Dedifferentiated amniotic fluid mesenchymal stem cell (primary cell): Measurements from ENCODE around the gene NKX1-1.
"Not testable (repeated sequence)": the region's sequence is repeated elsewhere in the genome, so short reads cannot be mapped to it uniquely, and the experiment has no call there.

ENCODE experiments used
- DNase-seq: peaks from one replicate; pipeline ENCODE4 v3.0.0-alpha.2; 2016; ENCODE audit errors: extremely low spot score

Gene NKX1-1

DNA sequence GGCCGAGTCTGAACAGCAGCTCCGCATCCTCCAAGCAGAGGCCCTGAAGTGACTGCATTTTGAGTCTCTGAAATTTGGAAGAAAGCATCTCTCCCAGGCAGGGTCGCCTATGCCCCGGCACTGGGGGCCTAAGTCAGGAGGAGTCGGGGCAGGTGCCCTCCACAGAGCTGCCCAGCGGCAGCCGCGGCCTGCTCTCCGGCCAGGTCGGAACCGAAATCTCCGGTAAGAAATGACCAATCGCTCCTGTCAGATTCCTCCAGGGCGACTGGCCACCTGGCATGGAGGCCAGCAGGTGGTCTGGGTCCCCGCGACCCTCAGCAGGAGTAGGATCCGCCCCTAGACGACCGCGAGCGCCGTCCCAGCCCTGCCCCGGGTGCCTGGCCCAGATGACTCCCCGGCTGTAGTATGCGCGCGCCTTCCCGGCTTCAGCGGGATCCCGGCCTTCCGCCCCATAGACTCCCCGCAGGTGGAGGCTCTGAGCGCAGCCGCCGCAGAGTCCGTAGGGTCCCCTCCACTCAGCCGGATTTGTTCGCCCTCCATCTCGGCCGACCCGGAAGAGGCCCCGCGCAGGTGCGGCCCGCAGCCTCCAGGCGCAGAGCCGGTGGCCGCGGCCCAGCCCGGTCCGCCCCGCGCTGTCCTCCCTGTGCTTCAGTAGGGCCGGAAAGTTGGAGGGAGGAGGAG, 1.5 kb downstream of the NKX1-1 start:
- DNase-seq: no peak

DNA sequence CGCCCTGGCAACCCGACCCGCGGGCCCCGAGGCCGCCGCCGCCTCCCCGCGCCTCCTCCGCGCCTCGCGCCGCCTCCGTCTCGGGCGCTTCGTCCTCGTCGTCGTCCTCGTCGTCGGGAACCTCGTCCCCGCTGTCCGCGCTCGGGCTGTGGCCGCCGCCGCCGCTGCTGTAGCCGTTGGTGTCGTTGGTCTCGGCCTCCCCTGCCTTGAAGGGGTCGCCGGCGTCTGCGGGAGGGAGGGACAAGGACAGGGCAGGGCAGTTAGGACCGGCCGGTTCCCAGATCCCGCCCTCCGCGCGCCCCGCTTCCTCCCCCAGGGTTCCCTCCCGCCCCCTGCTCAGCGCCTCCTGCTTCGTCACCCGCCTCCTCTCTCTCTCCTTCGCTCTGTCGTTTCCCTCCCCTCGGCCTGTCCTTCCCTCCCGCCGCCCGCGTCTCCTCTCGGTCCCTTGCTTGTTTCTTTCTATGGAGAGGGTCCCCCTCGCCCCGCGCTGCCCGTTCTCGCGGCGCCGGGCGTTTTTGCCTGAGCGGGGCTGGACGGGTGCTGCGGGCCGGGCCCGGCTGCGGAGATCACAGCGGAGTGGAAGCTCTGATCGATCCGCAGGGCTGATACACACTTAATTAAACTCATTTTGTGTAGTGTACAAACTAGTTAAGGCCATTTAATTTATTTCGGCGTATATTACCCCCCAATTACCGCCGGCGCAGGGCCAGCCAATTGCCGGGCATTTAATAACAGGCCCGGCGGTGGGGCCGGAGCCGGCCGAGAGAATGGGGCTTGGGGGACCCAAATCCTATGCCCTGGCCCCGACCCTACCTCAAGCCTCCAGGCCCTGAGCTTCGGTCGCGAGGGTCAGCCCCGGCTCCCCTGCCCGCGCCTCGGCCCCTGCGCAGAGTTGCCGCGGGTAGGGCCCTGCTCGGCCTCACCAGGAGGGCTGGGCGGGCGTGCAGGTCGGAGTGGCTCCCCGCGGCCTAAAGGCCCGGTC, 2.4 kb downstream of the NKX1-1 start:
- DNase-seq: no peak

DNA sequence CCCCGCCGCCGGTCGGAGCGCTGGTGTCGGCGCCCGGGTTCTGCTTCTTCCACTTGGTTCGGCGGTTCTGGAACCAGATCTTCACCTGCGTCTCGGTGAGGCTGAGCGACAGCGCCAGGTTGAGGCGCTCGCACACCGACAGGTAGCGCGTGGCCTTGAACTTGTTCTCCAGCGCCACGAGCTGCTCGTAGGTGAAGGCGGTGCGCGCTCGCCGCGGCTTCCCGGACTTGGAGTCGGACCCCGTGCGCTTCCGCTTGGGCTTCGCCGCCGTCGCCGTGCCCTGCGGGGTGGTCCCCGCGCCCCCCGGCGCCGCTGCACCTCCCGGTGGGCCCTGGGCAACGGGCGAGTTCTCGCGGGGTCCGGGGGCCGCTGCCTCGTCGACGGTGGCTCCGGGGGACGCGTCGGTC, 3.1 kb downstream of the NKX1-1 start:
- DNase-seq: no peak

DNA sequence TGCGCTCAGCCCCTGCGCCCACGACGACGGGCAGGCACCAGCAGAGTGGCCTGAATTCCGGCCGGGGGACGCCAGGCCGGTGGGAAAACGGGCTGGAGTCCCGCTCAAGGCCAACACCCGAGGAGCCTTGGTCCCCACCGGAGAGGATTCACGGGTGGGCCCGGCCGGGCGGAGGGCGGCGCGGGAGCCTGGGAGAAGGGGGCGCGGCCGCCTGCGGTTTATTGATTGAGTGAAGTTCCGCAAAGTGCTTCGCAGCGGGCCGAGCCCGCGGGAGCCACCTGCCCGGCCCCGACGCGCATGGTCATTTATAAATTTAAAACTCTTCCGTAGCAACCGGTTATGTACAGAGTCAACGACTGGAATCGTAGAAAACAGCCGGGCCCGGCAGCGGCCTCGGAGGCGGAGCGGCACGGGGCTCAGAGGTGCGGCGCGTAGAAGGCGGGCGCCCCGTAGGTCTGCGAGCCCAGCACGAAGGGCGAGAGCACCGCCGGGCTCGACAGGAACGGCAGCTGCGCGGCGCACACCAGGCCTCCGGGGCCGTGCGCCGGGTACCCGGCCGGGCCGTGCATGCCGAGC, 3.6 kb downstream of the NKX1-1 start:
- DNase-seq: no peak

DNA sequence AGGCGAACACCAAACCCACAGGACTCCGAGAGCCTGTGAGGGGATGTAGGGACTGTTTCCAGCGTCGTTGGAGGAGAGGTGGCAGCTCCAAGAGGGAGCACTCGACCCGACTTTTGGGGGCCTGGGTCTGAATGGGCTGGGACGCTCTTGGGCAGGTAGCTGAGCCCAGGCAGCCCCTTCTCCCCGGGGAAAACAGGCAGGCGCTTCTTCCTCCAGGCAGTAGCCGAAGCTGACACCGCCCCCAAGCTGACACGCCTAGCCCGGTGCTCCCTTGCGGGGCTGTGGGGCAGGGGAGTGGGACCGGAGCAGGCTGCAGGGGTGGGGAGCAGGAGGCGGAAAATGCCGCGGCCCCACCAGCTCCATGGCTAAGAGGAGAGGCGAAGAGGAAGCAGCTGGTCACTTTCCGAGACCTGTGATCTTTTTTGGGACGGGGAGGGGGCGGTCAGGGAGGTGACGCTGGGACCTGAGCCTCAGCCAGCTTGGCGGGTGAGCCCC, 4.2 kb downstream of the NKX1-1 start:
- no peak for DNase-seq

DNA sequence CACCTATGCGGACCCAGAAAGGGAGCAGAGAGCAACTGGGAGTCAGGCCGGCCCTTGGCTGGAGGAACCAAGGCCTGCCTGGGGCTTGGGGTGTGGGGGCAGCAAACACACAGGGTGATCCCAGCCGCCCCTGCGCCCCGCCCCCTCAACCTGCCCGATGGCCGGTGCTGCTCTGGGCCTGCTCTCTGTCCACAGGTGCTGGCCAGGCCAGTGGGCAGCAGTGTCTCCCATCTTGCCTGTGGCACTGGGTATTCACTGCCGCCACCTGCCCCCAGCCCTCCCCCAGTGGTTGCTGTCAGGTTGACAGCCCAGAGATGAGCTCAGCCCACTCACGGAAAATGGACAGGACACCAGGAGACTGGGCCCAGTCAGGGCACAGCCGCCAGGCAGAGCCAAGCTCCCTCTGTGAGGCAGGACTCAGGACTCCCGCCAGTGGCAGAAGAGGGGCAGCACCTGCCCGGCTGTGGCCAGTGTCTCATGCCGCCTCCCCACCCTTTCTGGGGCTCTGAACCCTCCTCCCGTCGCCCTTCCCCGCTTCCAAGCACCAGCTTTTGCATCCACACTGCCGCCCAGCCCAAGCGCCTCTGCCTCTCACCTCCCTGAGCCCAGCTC, 4.7 kb downstream of the NKX1-1 start:
- DNase-seq: no peak

DNA sequence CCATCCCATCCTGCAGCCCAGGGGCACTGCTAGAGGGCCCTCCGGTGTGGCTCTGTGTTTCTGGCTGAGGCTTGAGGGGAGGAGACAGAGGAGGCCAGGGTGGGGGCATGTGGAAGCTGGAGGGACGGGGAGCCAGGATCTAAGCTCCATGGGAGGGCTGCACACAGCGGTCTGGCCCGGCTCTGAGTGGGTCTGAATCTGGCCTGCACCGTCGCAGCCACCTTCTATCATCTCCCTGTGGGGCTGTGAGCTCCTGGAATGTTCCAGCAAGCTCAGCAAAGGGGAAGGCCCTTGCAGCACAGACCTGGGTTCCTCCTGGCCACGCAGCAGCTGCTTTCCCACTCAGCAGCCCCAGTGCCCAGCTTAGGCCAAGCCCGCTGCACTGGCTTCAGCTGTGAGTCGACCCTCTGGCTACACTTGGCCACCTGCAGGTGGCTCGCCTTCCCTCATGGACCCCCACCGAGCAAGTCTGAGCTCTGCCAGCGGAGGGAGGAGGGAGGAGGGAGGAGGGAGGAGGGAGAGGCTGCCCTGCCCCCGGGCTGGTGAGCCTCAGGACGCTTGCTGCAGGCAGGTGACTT, 5.3 kb downstream of the NKX1-1 start:
- no peak for DNase-seq

DNA sequence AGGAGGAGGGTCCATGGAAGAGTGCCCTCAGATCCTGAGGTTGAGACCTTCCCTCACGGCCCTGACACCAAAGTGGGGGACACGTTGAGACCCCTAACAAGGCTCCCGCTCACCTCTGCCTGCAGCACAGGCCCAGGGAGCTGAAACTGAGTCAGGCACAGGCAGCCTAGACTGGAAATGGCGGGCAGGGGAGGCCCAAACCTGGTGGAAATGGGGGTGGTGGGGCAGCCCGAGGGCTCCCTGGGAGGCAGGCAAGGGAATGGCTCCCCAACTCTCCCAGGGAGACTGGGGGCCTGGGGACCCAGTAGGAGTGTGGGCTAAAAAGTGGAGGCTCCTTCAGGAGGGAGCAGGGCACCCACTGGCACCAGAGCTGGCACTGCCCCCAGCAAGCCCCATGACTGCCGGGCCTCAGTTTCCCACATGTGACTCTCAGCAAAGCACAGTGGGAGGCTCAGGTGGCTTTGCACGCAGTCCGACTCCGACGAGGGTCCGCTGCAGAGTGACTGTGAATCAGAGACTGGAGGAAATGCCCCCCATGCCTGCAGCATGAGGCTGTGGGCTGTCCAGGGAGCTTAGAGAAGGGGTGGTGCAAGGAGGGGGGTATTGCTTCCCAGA, 5.9 kb downstream of the NKX1-1 start:
- DNase-seq: no peak

DNA sequence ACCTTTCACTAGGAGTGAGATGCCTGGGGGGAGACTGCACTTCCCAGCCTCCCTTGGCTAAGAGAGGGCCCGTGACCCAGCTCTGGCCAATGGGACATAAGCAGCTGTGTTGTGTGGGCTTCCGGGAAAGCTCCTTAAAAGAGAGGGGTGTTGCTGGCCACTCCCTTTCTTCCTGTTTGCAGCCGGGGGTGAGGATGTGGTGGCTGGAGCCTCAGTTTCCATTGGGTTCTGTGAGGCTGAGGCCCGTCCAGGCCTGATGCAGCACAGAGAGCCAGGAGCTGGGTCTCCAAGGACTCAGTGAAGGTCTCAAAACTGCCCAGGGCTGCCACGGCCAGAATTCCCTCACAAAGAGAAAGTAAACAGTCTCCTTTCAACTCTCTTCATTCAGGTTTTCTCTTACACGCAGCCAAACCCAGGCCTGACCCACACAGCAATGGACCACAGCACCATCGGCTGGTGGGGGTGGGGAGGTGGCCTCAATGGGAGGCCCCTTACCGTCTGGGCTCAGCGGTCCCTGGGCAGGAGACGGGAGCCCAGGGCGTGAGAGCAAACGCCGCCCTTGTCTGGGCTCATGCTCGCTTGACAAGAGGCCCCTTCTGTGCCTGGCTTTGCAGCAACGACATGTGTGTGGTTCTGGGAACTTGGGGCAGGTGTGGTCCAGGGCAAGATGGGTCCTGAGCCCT, 6.6 kb downstream of the NKX1-1 start:
- no peak for DNase-seq

DNA sequence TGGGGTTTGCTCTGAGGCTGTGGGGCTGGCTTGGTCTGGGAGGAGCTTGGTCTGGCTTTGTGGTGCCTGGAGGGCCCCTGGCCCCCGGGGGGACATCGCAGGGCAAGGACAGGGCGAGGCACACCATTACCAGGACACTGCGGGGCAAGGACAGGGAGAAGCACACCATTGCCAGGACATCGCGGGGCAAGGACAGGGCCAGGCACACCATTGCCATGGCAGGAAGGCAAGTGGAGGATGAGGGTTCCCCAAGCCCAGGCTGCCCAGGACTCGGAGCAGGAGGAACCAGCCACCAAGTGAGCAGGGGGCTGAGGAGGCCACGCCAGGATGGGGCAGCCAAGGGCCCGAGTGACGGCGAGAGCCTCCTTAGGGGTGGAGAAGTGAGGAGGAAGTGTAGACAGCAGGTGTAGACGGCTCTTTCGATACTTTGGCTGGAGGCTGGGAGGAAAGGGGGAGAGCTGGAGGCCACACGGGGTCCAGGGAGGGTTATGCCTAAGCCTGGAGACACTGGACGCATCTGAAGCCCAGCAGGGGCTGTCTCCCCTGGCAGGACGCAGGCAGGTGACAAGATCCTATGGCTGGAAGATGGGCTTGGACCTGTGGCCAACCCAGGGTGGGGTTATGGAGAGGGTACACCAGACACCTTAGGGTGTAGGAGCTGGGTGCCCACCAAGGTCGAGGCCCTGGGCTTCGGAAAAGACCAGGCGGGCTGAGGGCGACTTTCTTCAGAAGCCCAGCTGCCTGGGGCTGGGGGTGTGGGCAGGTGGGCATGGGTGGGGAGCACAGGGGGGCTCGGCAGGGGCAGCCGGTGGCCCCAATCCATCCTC, 7.3 kb downstream of the NKX1-1 start:
- no peak for DNase-seq

DNA sequence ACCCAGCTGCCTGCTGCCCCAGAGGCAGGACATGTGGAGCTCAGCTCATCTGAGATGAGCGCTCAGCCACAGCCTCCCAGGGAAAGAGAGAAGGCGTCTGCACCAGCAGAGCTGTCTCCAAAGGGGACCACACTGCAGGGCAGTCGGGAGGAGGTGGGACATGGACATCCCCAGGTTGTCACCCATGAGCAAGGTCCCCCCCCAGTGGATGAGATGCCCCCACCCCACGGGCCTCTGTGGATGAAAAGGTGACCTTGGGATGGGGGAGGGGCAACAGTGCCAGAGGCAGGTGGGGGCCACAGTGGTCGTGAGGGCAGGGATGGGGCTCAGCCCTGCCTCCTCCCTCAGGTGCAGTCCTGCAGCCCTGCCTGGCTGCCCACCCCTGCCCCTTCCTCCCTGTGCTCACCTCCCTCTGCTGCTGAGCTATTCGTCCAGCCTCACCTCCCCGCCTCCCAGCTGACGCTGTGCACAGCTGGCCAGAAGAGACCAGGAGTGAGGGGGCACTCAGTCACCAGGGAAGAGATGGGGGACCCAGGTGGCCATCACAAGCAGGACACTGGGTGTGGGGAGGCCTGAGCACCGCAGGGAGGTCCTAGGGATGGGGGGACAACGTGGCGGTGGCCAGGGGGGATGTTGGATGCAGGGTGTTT, 9.3 kb downstream of the NKX1-1 start:
- no peak for DNase-seq

DNA sequence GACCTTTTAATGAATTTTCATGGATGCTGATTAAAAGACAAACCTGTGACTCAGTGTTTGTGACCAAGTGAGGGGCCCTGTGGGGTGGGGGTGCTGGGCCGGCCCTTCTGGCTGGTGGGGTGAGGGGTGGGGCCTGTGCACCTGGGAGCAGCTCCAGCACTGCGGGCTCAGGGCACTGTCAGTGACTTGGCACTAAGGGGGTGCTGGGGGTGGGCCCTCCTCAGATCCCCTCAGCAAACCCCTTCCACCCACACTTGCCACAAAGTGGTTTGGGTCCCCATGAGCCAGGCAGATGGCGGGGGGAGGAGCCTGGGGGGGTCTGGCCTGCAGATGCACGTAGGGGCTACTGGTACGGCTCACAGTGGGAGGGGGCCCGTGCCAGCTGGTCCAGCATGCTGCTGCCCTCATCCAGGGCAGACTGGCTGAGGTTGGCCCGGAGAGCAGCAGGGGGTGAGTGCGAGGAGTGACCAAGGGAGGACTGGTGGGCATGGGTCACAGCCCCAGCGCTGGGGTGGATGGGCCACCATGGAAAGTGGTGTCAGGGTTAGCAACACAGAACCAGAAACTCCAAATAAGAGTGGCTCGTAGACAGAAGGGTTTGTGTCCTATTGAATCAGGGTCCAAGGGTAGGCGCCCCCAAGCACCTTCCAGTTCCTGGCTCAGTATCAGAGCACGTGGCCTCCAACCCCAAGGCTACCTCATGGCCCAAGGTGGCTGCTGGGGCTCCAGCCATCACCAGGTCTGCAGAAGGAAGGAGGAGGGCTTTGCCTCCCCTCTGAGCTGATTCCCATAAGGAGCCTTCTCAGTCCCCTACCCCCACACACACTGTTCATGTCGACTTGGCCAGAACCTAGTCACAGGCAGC, 10.1 kb downstream of the NKX1-1 start:
- no peak for DNase-seq

DNA sequence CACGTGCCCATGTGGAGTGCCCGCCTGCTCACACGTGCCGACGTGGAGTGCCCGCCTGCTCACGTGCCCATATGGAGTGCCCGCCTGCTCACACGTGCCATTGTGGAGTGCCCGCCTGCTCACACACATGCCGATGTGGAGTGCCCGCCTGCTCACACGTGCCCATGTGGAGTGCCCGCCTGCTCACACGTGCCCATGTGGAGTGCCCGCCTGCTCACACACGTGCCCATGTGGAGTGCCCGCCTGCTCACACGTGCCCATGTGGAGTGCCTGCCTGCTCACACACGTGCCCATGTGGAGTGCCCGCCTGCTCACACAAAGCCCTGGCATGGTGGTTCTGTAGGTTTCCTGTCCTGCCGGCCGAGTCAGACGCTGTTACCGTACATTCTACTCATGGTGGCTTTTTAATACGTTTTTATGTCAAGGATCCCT, 10.8 kb downstream of the NKX1-1 start:
- not testable (repeated sequence) for DNase-seq

DNA sequence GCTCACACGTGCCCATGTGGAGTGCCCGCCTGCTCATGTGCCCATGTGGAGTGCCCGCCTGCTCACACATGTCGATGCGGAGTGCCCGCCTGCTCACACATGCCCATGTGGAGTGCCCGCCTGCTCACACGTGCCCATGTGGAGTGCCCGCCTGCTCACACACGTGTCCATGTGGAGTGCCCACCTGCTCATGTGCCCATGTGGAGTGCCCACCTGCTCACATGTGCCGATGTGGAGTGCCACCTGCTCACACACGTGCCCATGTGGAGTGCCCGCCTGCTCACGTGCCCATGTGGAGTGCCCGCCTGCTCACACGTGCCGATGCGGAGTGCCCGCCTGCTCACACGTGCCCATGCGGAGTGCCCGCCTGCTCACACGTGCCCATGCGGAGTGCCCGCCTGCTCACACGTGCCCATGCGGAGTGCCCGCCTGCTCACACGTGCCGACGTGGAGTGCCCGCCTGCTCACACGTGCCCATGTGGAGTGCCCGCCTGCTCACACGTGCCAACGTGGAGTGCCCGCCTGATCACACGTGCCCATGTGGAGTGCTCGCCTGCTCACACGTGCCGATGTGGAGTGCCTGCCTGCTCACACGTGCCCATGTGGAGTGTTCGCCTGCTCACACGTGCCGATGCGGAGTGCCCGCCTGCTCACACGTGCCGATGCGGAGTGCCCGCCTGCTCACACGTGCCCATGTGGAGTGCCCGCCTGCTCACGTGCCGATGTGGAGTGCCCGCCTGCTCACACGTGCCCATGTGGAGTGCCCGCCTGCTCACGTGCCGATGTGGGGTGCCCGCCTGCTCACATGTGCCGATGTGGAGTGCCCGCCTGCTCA, 11.5 kb downstream of the NKX1-1 start:
- not testable (repeated sequence) for DNase-seq

DNA sequence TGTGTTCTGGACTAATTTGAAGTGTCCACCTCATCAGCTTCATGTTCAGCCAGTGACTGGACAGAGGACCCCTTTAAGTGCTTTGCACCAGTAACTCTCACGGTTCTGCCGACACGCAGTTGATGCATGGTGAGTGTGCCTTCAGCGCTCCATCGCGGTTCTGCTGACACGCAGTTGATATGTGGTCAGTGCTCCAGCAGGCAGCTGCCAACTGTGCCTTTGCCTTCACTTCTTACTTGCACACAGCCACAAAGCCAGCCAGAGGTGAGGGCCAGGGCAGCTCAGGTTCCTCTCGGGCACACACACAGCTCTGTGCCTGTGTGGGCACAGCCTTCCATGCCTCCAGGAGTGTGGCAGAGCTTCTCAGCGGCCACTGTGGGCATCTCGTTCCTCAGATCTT, 12.4 kb downstream of the NKX1-1 start:
- DNase-seq: no peak

DNA sequence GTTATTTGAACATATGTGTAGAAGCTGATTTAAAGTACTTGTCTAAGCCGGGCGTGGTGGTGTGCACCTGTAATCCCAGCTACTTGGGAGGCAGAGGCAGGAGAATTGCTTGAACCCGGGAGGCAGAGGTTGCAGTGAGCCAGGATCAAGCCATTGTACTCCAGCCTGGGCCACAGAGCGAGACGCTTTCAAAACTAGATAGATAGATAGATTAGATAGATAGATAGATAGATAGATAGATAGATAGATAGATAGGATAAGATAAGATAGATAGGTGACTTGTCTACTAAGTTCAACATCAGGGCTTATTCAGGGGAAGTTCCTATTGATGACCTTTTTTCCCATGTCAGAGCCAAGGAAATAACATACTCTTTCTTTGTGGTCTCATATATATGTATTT, 12.9 kb downstream of the NKX1-1 start:
- not testable (repeated sequence) for DNase-seq
